ENCODE data around the gene NLGN1.

NLGN1 gene

GRCh38 chr3:174100744-174101143, 703.2 kb downstream of the NLGN1 start:
- ATAC-seq, result no peak
- TF ChIP-seq RARB (CRISPR knock-in tag; IDR thresholded peaks at IDR 0.05) (no peak), SNAI2 (CRISPR knock-in tag; IDR thresholded peaks at IDR 0.05) (no peak), CSRNP3 (CRISPR knock-in tag; IDR thresholded peaks at IDR 0.05) (no peak), ZNF8 (CRISPR knock-in tag; IDR thresholded peaks at IDR 0.05) (no peak), GLIS3 (CRISPR knock-in tag; IDR thresholded peaks at IDR 0.05) (no peak), ZC3H10 (CRISPR knock-in tag; IDR thresholded peaks at IDR 0.05) (no peak), ESRRG (CRISPR knock-in tag; IDR thresholded peaks at IDR 0.05) (no peak)

- TF ChIP-seq ZNF70 (CRISPR knock-in tag; IDR thresholded peaks at IDR 0.05) (no peak), CREB5 (CRISPR knock-in tag; IDR thresholded peaks at IDR 0.05; ENCODE audit: low read depth) (no peak), POU6F1 (CRISPR knock-in tag; IDR thresholded peaks at IDR 0.05; ENCODE audit: borderline replicate concordance, low read depth) (no peak), CSDC2 (CRISPR knock-in tag; IDR thresholded peaks at IDR 0.05) (no peak), SNAI2 (CRISPR knock-in tag; IDR thresholded peaks at IDR 0.05) (no peak), RARB (CRISPR knock-in tag; IDR thresholded peaks at IDR 0.05) (no peak), ZC3H10 (CRISPR knock-in tag; IDR thresholded peaks at IDR 0.05) (no peak), PATZ1 (CRISPR knock-in tag; IDR thresholded peaks at IDR 0.05; ENCODE audit: borderline replicate concordance) (no peak), ESRRG (CRISPR knock-in tag; IDR thresholded peaks at IDR 0.05) (no peak), ZNF8 (CRISPR knock-in tag; IDR thresholded peaks at IDR 0.05) (no peak), GLIS3 (CRISPR knock-in tag; IDR thresholded peaks at IDR 0.05) (no peak), ARNTL (CRISPR knock-in tag; IDR thresholded peaks at IDR 0.05; ENCODE audit: borderline replicate concordance, low read depth) (no peak), TCF4 (CRISPR knock-in tag; IDR thresholded peaks at IDR 0.05; ENCODE audit: borderline replicate concordance) (no peak), CSRNP3 (CRISPR knock-in tag; IDR thresholded peaks at IDR 0.05) (no peak), OSR1 (CRISPR knock-in tag; IDR thresholded peaks at IDR 0.05) (no peak), TOX (CRISPR knock-in tag; IDR thresholded peaks at IDR 0.05; ENCODE audit: borderline replicate concordance) (no peak), ISL1 (CRISPR knock-in tag; IDR thresholded peaks at IDR 0.05) (no peak), BACH2 (CRISPR knock-in tag; IDR thresholded peaks at IDR 0.05; ENCODE audit: borderline replicate concordance) (no peak)
- no peak for ATAC-seq
Observed at GRCh38 chr3:174101244-174101643, 703.7 kb downstream of the NLGN1 start.

GRCh38 chr3:174102274-174102673, 704.7 kb downstream of the NLGN1 start:
- ATAC-seq, result no peak

More at GRCh38 chr3:174102274-174102673, 704.7 kb downstream of the NLGN1 start:
- no peak for TF ChIP-seq ISL1 (CRISPR knock-in tag; IDR thresholded peaks at IDR 0.05)
- TF ChIP-seq SNAI2 (CRISPR knock-in tag; IDR thresholded peaks at IDR 0.05), result no peak
- no peak for TF ChIP-seq ESRRG (CRISPR knock-in tag; IDR thresholded peaks at IDR 0.05)
- TF ChIP-seq ZC3H10 (CRISPR knock-in tag; IDR thresholded peaks at IDR 0.05), result no peak
- no peak for TF ChIP-seq CREB5 (CRISPR knock-in tag; IDR thresholded peaks at IDR 0.05; ENCODE audit: low read depth)
- no peak for TF ChIP-seq BACH2 (CRISPR knock-in tag; IDR thresholded peaks at IDR 0.05; ENCODE audit: borderline replicate concordance)
- no peak for TF ChIP-seq CSRNP3 (CRISPR knock-in tag; IDR thresholded peaks at IDR 0.05)

All from SK-N-SH treated with all-trans-retinoic acid at 6 μM for 48 hours (cell line).